Spinal cord (tissue), 10 donors: Measurements from ENCODE around the gene TMEM179. TPM values are rescaled to one million over a fixed set of nuclear protein-coding genes. Genes with fewer than 3 reads are reported as not detected.

Experiments used
- DNase-seq, 6 donors: peaks; one replicate each; pipeline versions ENCODE4 v3.0.0 to v3.0.0-alpha.2; 2013 to 2015; ENCODE audit warnings: low spot score in 6 of 6, low read depth in 4 of 6
- H3K27ac ChIP-seq: one replicate; pipeline ENCODE4 v1.5.1; 2013; ENCODE audit warnings: low read depth, low read length, control low read depth
- H3K27me3 ChIP-seq: one replicate; pipeline ENCODE4 v1.6.1; 2013; ENCODE audit warnings: low read length; ENCODE audit not compliant: control insufficient read depth, insufficient read depth
- H3K36me3 ChIP-seq: one replicate; pipeline ENCODE4 v1.6.1; 2013; ENCODE audit warnings: low read length; ENCODE audit not compliant: control insufficient read depth, insufficient read depth
- H3K4me1 ChIP-seq: one replicate; pipeline ENCODE4 v1.6.1; 2013; ENCODE audit warnings: low read length; ENCODE audit not compliant: control insufficient read depth, insufficient read depth
- H3K4me3 ChIP-seq: one replicate; pipeline ENCODE4 v1.5.1; 2013; ENCODE audit warnings: low read depth, low read length, control low read depth
- H3K9me3 ChIP-seq: one replicate; pipeline ENCODE4 v1.6.1; 2013; ENCODE audit warnings: low read length; ENCODE audit not compliant: control insufficient read depth, insufficient read depth
- WGBS: methylation state at CpG from one replicate; pipeline ENCODE4 v1.1.5; 2013; ENCODE audit warnings: missing lambda C conversion rate; ENCODE audit not compliant: insufficient coverage; 5-methylcytosine and 5-hydroxymethylcytosine counted together
- polyA plus RNA-seq, 2 donors: library from polyadenylated mRNA; unstranded; fragments of 120-200 nt; gene quantifications; one replicate each; pipeline ENCODE4 v1.2.1, GENCODE V29; 2013; ENCODE audit not compliant: insufficient read length in 2 of 2
- total RNA-seq, 2 donors: library from RNA; depleted of rRNA in 1 of 2; stranded (reverse); fragments of 120-200 nt in 1 of 2; fragments of >200 nt in 1 of 2; gene quantifications; one replicate each; pipeline versions ENCODE4 v1.2.3 to v1.2.4, GENCODE V29; 2013 to 2014
- donor health status: healthy.

The TMEM179 gene
- total and polyA plus RNA-seq, 4 donors = 9.4 to 65.5 (median 39.0) TPM

DNA sequence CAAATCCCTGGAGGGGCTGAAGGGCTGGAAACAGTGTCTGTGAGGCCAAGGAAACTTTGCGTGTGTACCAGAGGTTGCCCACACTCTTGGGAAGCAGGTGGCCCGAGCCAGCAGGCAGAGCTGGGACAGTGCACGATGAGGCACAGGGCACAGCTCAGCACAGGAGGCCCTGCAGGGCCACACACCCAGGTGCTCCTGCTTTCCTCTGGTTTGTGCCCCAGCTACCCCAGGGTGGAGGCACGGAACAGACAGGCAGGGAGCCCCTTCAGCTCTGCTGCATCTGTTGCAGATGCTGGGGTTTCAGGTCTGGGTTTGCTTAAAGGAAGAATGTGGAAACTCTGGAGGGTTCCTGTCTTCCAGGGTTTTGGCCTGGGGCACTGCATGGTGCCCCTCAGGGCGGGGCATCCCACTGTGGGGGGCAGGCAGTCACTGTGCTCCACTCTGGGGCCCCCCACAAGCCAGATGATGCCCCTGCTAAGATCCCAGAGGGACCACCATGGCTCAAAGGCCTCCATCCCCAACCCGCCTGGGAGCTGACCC, 8.6 kb downstream of the TMEM179 start:
- no peaks in the 10 kb centered on the region for H3K9me3 ChIP-seq
- no peak overlapping the region for H3K27ac ChIP-seq
- 83% methylated on average over 6 of the region's 6 CpGs for WGBS
- H3K4me3 ChIP-seq = no peak overlapping the region
- H3K36me3 ChIP-seq = peaks cover 68% of the 10 kb centered on the region
- H3K4me1 ChIP-seq = peaks cover 46% of the 10 kb centered on the region
- no peak for DNase-seq
- no peaks in the 10 kb centered on the region for H3K27me3 ChIP-seq

DNA sequence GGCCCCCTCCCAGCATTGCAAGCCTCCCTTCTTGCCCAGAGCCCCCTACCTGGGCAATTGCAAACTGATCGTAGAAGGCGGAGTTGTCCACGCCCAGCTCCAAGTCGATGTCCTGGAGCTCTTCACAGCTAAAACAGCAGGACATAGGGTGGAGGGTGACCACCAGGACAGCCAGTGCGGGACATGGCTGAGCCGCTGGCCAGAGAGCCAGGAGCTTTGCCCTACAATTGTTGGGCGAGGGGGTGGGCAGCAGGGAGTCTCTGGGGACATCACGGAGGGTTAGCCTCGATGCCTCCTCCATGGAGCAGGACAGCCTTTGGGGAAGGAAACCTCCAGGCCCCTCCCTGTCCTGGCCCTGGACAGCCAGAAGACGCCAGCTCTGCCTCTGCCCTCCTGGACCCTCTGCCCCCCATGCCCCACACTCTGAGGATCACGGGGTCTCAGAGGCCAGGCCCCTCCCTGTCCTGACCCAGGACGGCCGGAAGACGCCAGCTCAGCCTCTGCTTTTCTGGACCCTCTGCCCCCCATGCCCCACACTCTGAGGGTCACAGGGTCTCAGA, 9.4 kb downstream of the TMEM179 start:
- peaks cover 38% of the 10 kb centered on the region for H3K4me1 ChIP-seq
- H3K9me3 ChIP-seq = no peaks in the 10 kb centered on the region
- DNase-seq = no peak
- no peak overlapping the region for H3K4me3 ChIP-seq
- no peaks in the 10 kb centered on the region for H3K27me3 ChIP-seq
- WGBS = 91% methylated on average over 14 of the region's 14 CpGs
- no peak overlapping the region for H3K27ac ChIP-seq
- peaks cover 68% of the 10 kb centered on the region for H3K36me3 ChIP-seq

DNA sequence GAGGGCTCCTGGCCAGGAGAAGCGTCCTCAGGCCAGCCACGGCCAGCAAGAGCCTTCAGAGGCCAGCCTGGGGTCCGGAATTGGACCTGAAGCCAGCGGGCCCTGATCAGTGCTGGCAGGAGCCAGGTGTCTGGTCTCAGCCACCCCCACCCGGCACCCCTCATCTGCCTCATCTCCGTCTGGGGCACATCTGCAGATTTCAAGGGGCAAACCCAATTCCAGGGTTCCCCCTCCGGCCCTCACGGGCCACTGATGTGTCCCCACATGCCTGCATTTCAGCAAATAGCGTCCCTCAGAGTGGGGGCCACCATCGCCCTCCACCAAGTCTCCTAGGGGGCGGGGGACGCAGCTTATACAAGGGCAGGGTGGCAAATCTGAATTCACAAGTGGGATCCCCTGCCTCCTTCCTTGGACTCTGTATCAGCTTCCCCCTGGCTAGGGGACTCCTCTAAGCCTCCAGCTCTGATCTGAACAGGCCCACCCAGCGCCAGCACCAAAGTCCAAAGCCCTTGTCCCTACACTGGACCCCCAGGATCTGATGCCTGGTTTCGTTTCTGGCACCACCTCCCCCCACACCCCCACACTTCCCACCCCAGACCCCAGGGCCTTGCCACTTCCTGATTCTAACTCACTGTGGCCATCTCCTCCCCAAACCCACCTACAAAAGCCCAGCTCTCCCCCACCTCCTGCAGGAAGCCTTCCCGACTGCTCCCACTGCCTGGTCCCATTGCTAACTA, 10.1 kb downstream of the TMEM179 start:
- H3K4me1 ChIP-seq = peaks cover 31% of the 10 kb centered on the region
- H3K27me3 ChIP-seq = no peaks in the 10 kb centered on the region
- H3K9me3 ChIP-seq = no peaks in the 10 kb centered on the region
- WGBS = 86% methylated on average over 15 of the region's 15 CpGs
- H3K27ac ChIP-seq = no peak overlapping the region
- DNase-seq = no peak
- H3K4me3 ChIP-seq = no peak overlapping the region
- H3K36me3 ChIP-seq = peaks cover 66% of the 10 kb centered on the region

DNA sequence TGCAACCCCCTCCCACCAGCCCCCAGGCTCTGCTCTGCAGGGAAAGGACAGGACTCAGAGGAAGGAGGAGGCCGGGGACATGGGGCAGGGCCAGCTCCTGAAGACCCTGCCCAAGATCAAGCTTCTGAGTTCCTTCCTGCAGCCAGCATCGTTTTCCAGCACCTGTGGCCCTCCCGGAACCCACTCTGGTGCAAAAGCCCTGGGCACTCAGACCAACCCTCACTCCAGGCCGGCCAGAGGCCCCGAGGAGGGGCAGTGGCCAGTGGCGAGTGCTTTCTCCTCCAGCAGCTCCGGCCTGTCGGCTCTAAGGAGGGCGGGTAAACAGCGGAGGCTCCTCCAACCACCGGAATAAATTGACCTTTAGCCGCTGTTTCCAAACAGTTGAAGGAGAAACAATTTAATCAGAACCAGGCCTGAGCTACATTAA, 10.8 kb downstream of the TMEM179 start:
- peaks cover 23% of the 10 kb centered on the region for H3K4me1 ChIP-seq
- DNase-seq = no peak
- no peaks in the 10 kb centered on the region for H3K9me3 ChIP-seq
- H3K27ac ChIP-seq = no peak overlapping the region
- H3K27me3 ChIP-seq = no peaks in the 10 kb centered on the region
- 68% methylated on average over 11 of the region's 12 CpGs for WGBS
- no peak overlapping the region for H3K4me3 ChIP-seq
- peaks cover 62% of the 10 kb centered on the region for H3K36me3 ChIP-seq

DNA sequence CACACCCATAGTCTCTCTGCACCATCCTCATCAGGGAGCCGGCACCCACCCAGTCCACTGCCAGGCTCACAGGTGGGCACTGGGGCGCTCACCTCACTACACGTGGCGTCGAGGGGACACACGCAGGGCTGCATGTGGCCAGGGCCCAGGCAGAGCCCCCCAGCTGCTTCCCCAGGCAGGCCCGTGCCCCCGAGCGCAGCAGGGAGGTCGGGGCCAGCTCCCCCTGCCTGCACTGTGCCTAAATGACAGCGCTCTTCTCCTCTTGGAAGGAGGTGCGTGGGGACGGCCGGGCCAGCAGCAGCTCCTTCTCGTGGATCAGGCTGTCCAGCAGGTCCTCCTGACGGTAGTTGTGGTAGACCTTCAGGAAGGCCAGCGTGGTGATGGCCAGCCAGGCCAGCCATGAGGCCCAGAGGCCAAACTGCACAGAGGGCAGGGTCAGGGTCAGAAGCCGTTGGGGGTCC, 11.3 kb downstream of the TMEM179 start:
- no peak for DNase-seq
- WGBS = 72% methylated on average over 18 of the region's 18 CpGs

GRCh38 chr14:104592785-104593184, 11.8 kb downstream of the TMEM179 start:
- H3K27me3 ChIP-seq = no peaks in the 10 kb centered on the region
- WGBS = 71% methylated on average over 8 of the region's 8 CpGs
- no peak for DNase-seq

More for the DNA sequence above, 11.3 kb downstream of the TMEM179 start:
- H3K36me3 ChIP-seq = peaks cover 58% of the 10 kb centered on the region
- no peak overlapping the region for H3K27ac ChIP-seq
- H3K9me3 ChIP-seq = no peaks in the 10 kb centered on the region
- no peaks in the 10 kb centered on the region for H3K27me3 ChIP-seq
- H3K4me3 ChIP-seq = no peak overlapping the region
- H3K4me1 ChIP-seq = peaks cover 19% of the 10 kb centered on the region

GRCh38 chr14:104592292-104592672, 12.3 kb downstream of the TMEM179 start:
- peaks cover 18% of the 10 kb centered on the region for H3K4me1 ChIP-seq
- no peaks in the 10 kb centered on the region for H3K27me3 ChIP-seq
- DNase-seq = no peak
- H3K36me3 ChIP-seq = peaks cover 52% of the 10 kb centered on the region
- no peak overlapping the region for H3K27ac ChIP-seq
- no peaks in the 10 kb centered on the region for H3K9me3 ChIP-seq
- 91% methylated on average over 3 of the region's 3 CpGs for WGBS
- H3K4me3 ChIP-seq = no peak overlapping the region

More at GRCh38 chr14:104592785-104593184, 11.8 kb downstream of the TMEM179 start:
- H3K9me3 ChIP-seq = no peaks in the 10 kb centered on the region
- H3K4me3 ChIP-seq = no peak overlapping the region
- H3K4me1 ChIP-seq = peaks cover 18% of the 10 kb centered on the region
- peaks cover 57% of the 10 kb centered on the region for H3K36me3 ChIP-seq
- H3K27ac ChIP-seq = no peak overlapping the region

GRCh38 chr14:104591506-104592291, 12.9 kb downstream of the TMEM179 start:
- no peaks in the 10 kb centered on the region for H3K27me3 ChIP-seq
- H3K4me1 ChIP-seq = peaks cover 20% of the 10 kb centered on the region
- H3K36me3 ChIP-seq = peaks cover 46% of the 10 kb centered on the region
- 92% methylated on average over 26 of the region's 26 CpGs for WGBS
- no peak for DNase-seq
- no peak overlapping the region for H3K27ac ChIP-seq
- no peak overlapping the region for H3K4me3 ChIP-seq
- H3K9me3 ChIP-seq = no peaks in the 10 kb centered on the region

DNA sequence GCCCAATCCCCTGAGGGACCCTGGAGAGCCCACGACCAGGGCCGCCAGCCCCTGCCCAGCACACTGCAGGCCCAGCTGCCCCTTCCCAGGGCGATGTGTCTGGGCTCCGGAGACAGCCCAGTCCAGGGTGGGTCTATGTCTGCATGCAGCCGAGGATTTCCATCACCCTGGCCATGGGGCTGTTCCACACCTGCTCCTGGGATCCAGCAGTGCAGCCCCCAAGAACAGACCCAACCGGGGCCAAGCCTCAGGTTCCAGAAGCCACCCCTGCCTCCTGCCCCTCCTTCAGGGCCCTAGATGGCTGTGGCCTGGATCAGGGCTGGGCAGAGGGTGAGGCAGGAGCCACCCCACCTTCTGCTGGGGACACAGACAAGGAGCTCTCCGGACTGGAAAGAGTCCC, 13.5 kb downstream of the TMEM179 start:
- WGBS = 69% methylated on average over 5 of the region's 7 CpGs
- no peaks in the 10 kb centered on the region for H3K27me3 ChIP-seq
- H3K4me1 ChIP-seq = peaks cover 26% of the 10 kb centered on the region
- no peak overlapping the region for H3K4me3 ChIP-seq
- H3K9me3 ChIP-seq = no peaks in the 10 kb centered on the region
- no peak overlapping the region for H3K27ac ChIP-seq
- DNase-seq = no peak
- H3K36me3 ChIP-seq = peaks cover 39% of the 10 kb centered on the region
